Caco-2 (cell line): ENCODE measurements around the gene HS6ST2. TPM values are rescaled to one million over a fixed set of nuclear protein-coding genes. Genes with fewer than 3 reads are reported as not detected.

ENCODE experiments used
- BruUV-seq: library from RNA; stranded (reverse); fragments of 400-500 nt; replicated peaks from 2 replicates; lab custom pipeline; 2021; lab: Mats Ljungman, UMichigan
- CTCF ChIA-PET: fragments of 300-600 bp; sonication (Branson Sonifier 250); formaldehyde crosslinking; loops from one replicate; lab custom pipeline; 2022; ENCODE audit warnings: antibody characterized with exemption; lab: Charles Lee
- POLR2A ChIA-PET: fragments of 300-600 bp; sonication (Branson Sonifier 250); formaldehyde crosslinking; loops from one replicate; lab custom pipeline; 2022; ENCODE audit warnings: antibody characterized with exemption; lab: Charles Lee
- DNase-seq, 2 experiments: peaks; one replicate each; pipeline versions ENCODE4 v3.0.0 to v3.0.0-alpha.2; 2020 to 2022
- H3K27me3 ChIP-seq: replicated peaks from 2 replicates; pipeline ENCODE4 v1.6.0; 2011; ENCODE audit warnings: low read length; ENCODE audit not compliant: control insufficient read depth, insufficient read depth
- H3K36me3 ChIP-seq: 2 replicates; pipeline ENCODE4 v1.5.1; 2011; ENCODE audit warnings: low read length; ENCODE audit not compliant: control insufficient read depth, insufficient read depth
- H3K4me1 ChIP-seq: fragments of 250-450 bp; sonication (Bioruptor Pico); 2 replicates; pipeline ENCODE4 v1.5.1; 2020; ENCODE audit warnings: mild to moderate bottlenecking
- H3K4me3 ChIP-seq: 2 replicates; pipeline ENCODE4 v1.5.1; 2011; ENCODE audit warnings: low read depth, mild to moderate bottlenecking, control low read depth, low read length
- H3K9me3 ChIP-seq: fragments of 250-450 bp; sonication (Bioruptor Pico); 2 replicates; pipeline ENCODE4 v1.5.1; 2020; ENCODE audit warnings: mild to moderate bottlenecking, moderate library complexity
- H3K27ac Mint-ChIP-seq: one replicate; pipeline ENCODE4 v1.8.0; 2022; ENCODE audit warnings: mixed read lengths; ENCODE audit not compliant: unreplicated experiment
- H3K27me3 Mint-ChIP-seq: one replicate; pipeline ENCODE4 v1.8.0; 2022; ENCODE audit warnings: mixed read lengths; ENCODE audit not compliant: insufficient read depth, unreplicated experiment
- H3K36me3 Mint-ChIP-seq: one replicate; pipeline ENCODE4 v1.8.0; 2022; ENCODE audit warnings: mild to moderate bottlenecking, mixed read lengths; ENCODE audit not compliant: insufficient read depth, unreplicated experiment
- H3K4me1 Mint-ChIP-seq: one replicate; pipeline ENCODE4 v1.8.0; 2022; ENCODE audit warnings: low read depth, mixed read lengths; ENCODE audit not compliant: unreplicated experiment
- H3K4me3 Mint-ChIP-seq: one replicate; pipeline ENCODE4 v1.8.0; 2022; ENCODE audit warnings: mild to moderate bottlenecking, moderate library complexity, mixed read lengths; ENCODE audit not compliant: unreplicated experiment
- H3K9me3 Mint-ChIP-seq: one replicate; pipeline ENCODE4 v1.8.0; 2022; ENCODE audit warnings: mixed read lengths; ENCODE audit not compliant: unreplicated experiment
- CTCF ChIP-seq, 2 experiments: fragments of 200-600 bp in 1 of 2; IDR thresholded peaks; 1 replicate in 1 of 2; 2 replicates in 1 of 2; pipeline versions ENCODE4 v1.5.1 to v1.8.0; 2011 to 2022; ENCODE audit warnings: antibody characterized with exemption in 1 of 2, control low read depth in 1 of 2, inconsistent platforms in 1 of 2, low read depth in 1 of 2, low read length in 1 of 2, mild to moderate bottlenecking in 1 of 2, moderate library complexity in 1 of 2; ENCODE audit not compliant: insufficient read depth in 1 of 2, severe bottlenecking in 1 of 2, unreplicated experiment in 1 of 2
- intact Hi-C: fragments of 100-400 bp; cut with micrococcal nuclease; formaldehyde crosslinking; loops from one replicate; pipeline ENCODE4 v1.10.0; 2022; ENCODE audit not compliant: unreplicated experiment
- total RNA-seq: library from RNA; stranded (reverse); gene quantifications from 2 replicates; pipeline ENCODE4 v1.2.3, GENCODE V29; 2022

Gene HS6ST2
- total RNA-seq, 1 experiment from 2014 or later = 34.9 TPM

GRCh38 chrX:132692526-132692925 is 265.9 kb downstream of the HS6ST2 start:
- H3K27me3 ChIP-seq = no peaks in the 10 kb centered on the region
- intact Hi-C loops = no loop called here
- H3K27me3 Mint-ChIP-seq = no peaks in the 10 kb centered on the region
- no peaks in the 10 kb centered on the region for H3K36me3 ChIP-seq
- no peak for TF ChIP-seq CTCF (IDR thresholded peaks at IDR 0.05; ENCODE audit: insufficient read depth in 1 of 2, low read depth in 1 of 2, low read length in 1 of 2, severe bottlenecking in 1 of 2, unreplicated experiment in 1 of 2)
- H3K36me3 Mint-ChIP-seq = no peaks in the 10 kb centered on the region
- H3K4me1 ChIP-seq = no peaks in the 10 kb centered on the region
- no peaks in the 10 kb centered on the region for H3K9me3 ChIP-seq
- ChIA-PET POLR2A (no interaction called here), CTCF (no interaction called here)
- no peak for DNase-seq
- H3K27ac Mint-ChIP-seq = no peak overlapping the region
- no TSS peak for BruUV-seq
- no peak overlapping the region for H3K4me3 Mint-ChIP-seq
- no peaks in the 10 kb centered on the region for H3K9me3 Mint-ChIP-seq
- no peak overlapping the region for H3K4me3 ChIP-seq
- no peaks in the 10 kb centered on the region for H3K4me1 Mint-ChIP-seq

- H3K9me3 ChIP-seq = no peaks in the 10 kb centered on the region
- no peak overlapping the region for H3K4me3 ChIP-seq
- ChIA-PET CTCF (no interaction called here), POLR2A (no interaction called here)
- no peaks in the 10 kb centered on the region for H3K36me3 ChIP-seq
- H3K4me1 Mint-ChIP-seq = no peaks in the 10 kb centered on the region
- no peaks in the 10 kb centered on the region for H3K4me1 ChIP-seq
- no peak for TF ChIP-seq CTCF (IDR thresholded peaks at IDR 0.05; ENCODE audit: insufficient read depth in 1 of 2, low read depth in 1 of 2, low read length in 1 of 2, severe bottlenecking in 1 of 2, unreplicated experiment in 1 of 2)
- H3K27me3 ChIP-seq = no peaks in the 10 kb centered on the region
- DNase-seq = no peak
- no peaks in the 10 kb centered on the region for H3K36me3 Mint-ChIP-seq
- H3K9me3 Mint-ChIP-seq = no peaks in the 10 kb centered on the region
- H3K4me3 Mint-ChIP-seq = no peak overlapping the region
- intact Hi-C loops = no loop called here
- H3K27me3 Mint-ChIP-seq = no peaks in the 10 kb centered on the region
- no peak overlapping the region for H3K27ac Mint-ChIP-seq
- no TSS peak for BruUV-seq
Observed at GRCh38 chrX:132692066-132692465, 266.4 kb downstream of the HS6ST2 start.

- intact Hi-C loops = no loop called here
- CTCF ChIA-PET = no interaction called here
- POLR2A ChIA-PET = no interaction called here
- H3K9me3 Mint-ChIP-seq = no peaks in the 10 kb centered on the region
- no peaks in the 10 kb centered on the region for H3K4me1 Mint-ChIP-seq
- H3K36me3 Mint-ChIP-seq = no peaks in the 10 kb centered on the region
- no peak overlapping the region for H3K4me3 Mint-ChIP-seq
- no TSS peak for BruUV-seq
- H3K27ac Mint-ChIP-seq = no peak overlapping the region
- no peaks in the 10 kb centered on the region for H3K4me1 ChIP-seq
- no peak for DNase-seq
- H3K27me3 ChIP-seq = no peaks in the 10 kb centered on the region
- H3K9me3 ChIP-seq = no peaks in the 10 kb centered on the region
- no peak overlapping the region for H3K4me3 ChIP-seq
- no peaks in the 10 kb centered on the region for H3K36me3 ChIP-seq
- H3K27me3 Mint-ChIP-seq = no peaks in the 10 kb centered on the region
- TF ChIP-seq CTCF (IDR thresholded peaks at IDR 0.05; ENCODE audit: insufficient read depth in 1 of 2, low read depth in 1 of 2, low read length in 1 of 2, severe bottlenecking in 1 of 2, unreplicated experiment in 1 of 2) = no peak
Observed at GRCh38 chrX:132689612-132690563, 268.5 kb downstream of the HS6ST2 start.
